GM12892 (cell line): ENCODE measurements around the gene GRAP2.

Experiments used
- DNase-seq: peaks from one replicate; pipeline ENCODE4 v3.0.0; 2011; ENCODE audit not compliant: insufficient read length
- FAIRE-seq: peaks from 2 replicates; lab custom pipeline; 2011; peaks lifted over from hg19 to GRCh38; lab: Jason Lieb, UNC
- POLR2A ChIP-seq: IDR thresholded peaks from 2 replicates; pipeline ENCODE4 v1.6.1; 2011; ENCODE audit warnings: low read depth, low read length, control low read depth
- POLR2AphosphoS5 ChIP-seq: IDR thresholded peaks from 2 replicates; pipeline ENCODE4 v1.6.1; 2011; ENCODE audit warnings: low read depth, low read length, control low read depth
- TAF1 ChIP-seq: IDR thresholded peaks from 2 replicates; pipeline ENCODE4 v1.6.1; 2011; ENCODE audit warnings: low read depth, mild to moderate bottlenecking, control low read depth, low read length, borderline replicate concordance

The GRAP2 gene

DNA sequence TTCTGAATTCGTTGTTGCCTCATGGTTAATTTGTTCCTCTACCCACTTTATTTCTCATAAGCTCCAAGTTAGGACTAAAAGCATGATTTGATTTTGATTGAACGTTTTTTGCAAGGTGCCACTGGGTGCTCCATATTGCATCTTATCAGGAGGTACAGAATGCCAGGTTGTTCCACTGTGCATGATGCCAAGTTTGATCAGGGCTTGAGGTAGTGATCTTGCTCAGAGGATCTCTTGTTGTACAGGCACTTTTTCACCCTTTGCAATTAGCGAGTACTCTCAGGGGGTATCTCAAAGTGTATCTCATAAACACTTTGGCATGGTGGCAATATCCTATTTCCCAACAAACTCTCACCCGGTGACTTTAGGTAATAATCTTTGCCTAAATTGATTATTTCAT lies 4.0 kb downstream of the GRAP2 start:
- FAIRE-seq (no peak), DNase-seq (no peak)
- no peak for TF ChIP-seq TAF1
- no peak for TF ChIP-seq POLR2A
- no peak for TF ChIP-seq POLR2AphosphoS5

DNA sequence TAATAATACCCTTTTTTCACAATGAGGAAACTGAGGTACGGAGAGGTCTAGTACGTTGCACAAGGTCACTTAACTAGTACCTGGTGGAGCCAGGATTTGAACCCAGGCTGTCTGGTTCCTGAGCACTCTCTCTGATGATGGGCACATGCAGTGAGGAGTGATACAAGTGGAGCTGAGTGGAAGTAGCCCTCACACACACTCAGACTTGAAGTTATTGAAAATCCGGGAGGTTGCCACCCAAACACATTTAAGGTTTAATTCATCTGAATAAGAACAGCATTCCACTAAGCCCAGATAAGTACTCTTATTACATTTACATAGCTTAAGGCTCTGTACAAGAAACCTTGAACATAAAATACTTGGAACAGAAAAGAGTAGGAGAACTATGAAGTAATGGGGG lies 4.8 kb downstream of the GRAP2 start:
- no peak for FAIRE-seq
- DNase-seq = no peak
- TF ChIP-seq TAF1 = no peak
- no peak for TF ChIP-seq POLR2AphosphoS5
- no peak for TF ChIP-seq POLR2A

DNA sequence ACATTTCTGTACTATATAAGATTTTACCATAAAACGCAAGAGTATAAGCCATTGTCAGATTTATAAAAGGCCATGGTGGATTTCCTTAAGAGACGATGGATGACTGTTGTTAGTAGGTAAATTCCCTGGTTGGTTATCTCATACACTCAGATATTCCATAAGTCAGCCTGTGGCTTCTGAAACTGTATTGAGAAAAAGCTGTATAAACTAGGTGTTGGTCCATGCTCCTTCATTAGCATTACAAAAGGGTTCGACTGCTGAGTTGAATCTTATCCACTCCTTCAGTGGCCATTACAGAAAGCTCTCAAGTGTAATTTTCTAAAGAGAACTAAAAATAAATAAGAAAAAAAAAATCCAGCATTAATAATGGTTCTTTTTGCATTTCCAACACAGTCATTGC lies 5.3 kb downstream of the GRAP2 start:
- no peak for DNase-seq
- no peak for TF ChIP-seq TAF1
- TF ChIP-seq POLR2AphosphoS5 = no peak
- TF ChIP-seq POLR2A = no peak
- FAIRE-seq = no peak

DNA sequence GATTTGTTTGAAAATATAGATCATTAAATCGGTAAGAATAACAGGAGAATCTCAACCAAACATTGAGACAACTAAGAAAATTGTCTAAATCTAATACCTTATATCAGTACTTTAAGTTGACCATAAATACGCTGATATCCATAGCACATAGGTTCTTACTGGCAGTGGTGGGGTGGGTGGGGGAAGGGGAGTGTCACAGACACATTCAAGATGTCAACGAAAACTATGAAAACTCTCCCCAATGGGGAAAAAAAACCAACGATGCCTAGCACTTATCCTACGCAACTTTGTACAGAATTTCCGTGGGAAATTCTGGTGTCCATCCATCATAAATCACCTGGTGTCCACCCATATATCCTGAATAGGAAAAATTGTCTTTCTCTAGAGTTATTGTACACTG lies 6.2 kb downstream of the GRAP2 start:
- FAIRE-seq = no peak
- DNase-seq = no peak
- no peak for TF ChIP-seq TAF1
- no peak for TF ChIP-seq POLR2AphosphoS5
- no peak for TF ChIP-seq POLR2A

DNA sequence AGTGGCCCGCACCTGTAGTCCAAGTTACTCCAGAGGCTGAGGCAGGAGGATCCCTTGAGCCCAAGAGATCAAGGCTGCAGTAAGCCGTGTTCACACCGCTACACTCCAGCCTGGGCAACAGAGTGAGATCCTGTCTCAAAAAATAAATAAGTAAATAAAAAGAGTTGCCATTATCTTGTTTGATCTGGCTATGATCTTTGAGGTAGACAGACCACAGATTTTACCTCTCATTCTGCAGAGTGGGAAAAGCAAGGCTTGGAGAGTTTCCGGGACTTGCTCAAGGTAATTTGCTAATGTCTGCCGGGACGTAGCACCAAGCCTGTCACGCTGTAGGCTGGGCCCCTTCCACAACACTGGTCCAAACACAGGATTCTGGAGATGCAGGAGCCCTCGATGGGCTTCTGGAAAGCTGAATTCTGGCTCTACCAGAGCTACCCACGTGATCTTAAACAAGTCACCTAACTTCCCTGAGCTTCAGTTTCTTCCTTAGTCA lies 6.8 kb downstream of the GRAP2 start:
- FAIRE-seq (no peak), DNase-seq (no peak)
- no peak for TF ChIP-seq POLR2AphosphoS5
- no peak for TF ChIP-seq POLR2A
- no peak for TF ChIP-seq TAF1

DNA sequence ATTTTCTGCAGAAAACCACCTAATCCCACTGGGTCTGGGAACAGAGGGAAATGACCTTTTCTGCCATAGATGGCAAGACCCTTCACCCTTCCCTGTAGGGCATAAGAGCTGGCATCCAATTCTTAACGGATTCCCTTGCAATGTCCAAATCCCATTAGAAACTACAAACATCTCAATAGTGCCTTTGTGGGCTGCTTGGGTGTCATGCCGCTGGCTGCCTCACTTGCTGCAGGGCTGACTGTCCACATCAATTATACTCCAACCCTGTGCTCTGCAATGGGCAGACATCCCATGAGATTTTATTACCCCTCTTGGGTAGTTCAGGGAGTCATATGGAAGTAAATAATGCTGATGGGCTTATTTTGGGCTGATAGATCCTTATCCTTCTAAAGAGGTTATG lies 7.3 kb downstream of the GRAP2 start:
- TF ChIP-seq POLR2AphosphoS5 = no peak
- no peak for TF ChIP-seq POLR2A
- TF ChIP-seq TAF1 = no peak
- DNase-seq (no peak), FAIRE-seq (no peak)

DNA sequence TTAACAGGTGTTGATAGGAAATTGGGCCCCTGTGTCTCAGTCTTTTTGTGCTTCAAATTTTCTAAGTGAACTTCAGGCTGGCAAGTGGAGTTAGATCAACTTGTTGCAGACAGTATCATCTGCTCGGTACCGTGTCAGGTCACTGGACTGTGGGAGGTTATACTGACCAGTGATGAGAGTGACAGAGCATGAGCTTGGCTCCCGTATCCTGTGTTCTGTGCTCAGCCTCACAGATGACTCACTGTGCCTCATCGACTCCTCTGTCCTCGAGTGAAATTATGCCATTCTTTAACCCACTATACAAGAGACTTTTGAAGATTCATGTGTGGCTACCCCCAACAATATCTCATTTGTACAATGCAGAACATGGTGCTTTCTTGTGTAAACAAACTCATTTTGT lies 7.9 kb downstream of the GRAP2 start:
- TF ChIP-seq POLR2A (no peak), POLR2AphosphoS5 (no peak), TAF1 (no peak)
- FAIRE-seq = no peak
- no peak for DNase-seq

DNA sequence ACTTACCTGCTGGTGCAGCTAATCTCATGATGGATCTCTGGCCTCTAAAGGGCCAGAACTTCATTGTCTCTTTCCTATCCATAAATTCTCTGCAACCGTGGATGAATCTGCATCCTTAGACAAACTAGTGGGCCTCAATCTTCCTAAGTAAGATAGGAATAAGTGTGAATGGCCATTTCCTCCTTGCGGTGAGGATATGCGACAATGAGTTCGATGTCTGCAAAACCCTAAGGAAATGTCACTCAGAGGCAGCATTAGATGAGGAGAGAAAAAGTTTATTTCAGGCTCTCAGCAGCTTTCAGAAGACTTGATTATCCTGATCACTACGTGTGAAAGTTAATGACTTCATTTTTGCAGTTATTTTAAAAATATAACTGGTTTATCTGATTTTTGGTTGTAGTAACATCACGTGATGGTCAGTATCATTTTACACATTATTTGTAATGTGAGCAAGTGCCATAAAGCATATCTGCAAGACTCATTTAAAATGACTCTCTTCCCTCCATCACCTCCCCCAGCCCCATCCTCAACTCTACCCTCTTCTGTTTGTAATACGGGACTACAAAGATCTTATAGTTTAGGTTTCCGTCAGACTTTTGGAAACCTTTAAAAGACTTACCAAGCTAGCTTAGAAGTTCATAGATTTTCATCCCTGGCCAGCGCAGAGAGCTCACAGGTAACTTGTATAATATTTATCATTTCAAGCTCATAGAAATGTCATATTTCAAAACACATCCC lies 10.2 kb downstream of the GRAP2 start:
- no peak for TF ChIP-seq POLR2A
- TF ChIP-seq POLR2AphosphoS5 = no peak
- TF ChIP-seq TAF1 = no peak
- FAIRE-seq (no peak), DNase-seq (no peak)

DNA sequence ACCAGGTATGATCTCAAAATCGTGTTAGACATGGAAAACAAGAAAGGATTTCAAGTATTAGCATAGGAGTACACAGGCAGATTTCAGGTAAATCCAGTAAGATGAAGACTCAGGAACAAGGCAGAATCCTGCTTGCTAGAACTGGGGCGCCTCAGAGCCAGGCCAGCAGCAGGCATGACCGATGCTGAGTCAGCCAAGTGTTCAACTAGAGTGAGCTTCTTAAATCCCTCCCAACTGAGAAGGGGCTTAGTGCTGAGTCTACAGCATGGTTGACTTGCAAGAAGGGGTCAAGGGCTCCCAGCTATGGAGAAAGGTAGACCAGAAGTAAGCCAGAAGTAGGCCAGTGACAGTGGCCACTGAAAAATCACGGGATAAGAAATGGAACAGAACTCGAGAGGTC lies 12.4 kb downstream of the GRAP2 start:
- FAIRE-seq = no peak
- no peak for DNase-seq
- TF ChIP-seq POLR2AphosphoS5 (no peak), POLR2A (no peak), TAF1 (no peak)

DNA sequence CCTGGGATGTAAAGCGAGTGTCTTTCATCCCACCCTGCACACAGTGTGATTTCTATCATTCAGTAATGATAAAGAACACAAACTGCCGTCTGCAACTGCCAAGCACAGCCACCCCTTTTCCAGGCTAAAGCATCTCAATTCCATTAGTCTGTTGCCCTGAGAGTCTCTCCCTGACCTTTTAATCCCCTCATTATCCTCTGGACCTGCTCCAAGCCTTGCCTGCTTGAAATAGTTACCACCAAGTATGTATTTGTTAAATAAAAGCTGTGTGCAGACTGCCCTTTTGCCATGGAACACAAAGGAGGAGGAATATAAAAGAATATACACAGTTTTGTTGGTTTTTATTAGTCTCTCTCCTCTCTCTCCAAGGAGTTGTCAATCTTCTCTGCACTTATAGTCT lies 13.0 kb downstream of the GRAP2 start:
- no peak for DNase-seq
- no peak for TF ChIP-seq POLR2AphosphoS5
- no peak for TF ChIP-seq TAF1
- no peak for TF ChIP-seq POLR2A
- FAIRE-seq = no peak

DNA sequence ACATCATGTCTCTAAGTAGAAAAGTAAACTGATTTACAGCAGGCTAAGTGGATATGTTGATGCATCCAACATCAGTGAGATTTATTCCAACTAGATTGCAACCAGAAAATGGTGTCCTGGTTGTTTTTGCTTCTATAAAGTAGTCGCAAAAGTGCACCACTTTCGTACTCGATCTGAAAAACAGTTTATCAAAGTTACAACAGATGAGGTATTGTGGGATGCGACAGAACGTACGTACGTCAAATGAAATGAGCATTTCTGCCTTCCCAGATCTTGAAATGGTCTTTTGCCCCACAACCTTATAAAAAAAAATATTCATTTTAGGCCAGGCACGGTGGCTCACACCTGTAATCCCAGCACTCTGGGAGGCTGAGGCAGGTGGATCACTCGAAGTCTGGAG lies 13.7 kb downstream of the GRAP2 start:
- DNase-seq (no peak), FAIRE-seq (no peak)
- TF ChIP-seq TAF1 (no peak), POLR2A (no peak), POLR2AphosphoS5 (no peak)

DNA sequence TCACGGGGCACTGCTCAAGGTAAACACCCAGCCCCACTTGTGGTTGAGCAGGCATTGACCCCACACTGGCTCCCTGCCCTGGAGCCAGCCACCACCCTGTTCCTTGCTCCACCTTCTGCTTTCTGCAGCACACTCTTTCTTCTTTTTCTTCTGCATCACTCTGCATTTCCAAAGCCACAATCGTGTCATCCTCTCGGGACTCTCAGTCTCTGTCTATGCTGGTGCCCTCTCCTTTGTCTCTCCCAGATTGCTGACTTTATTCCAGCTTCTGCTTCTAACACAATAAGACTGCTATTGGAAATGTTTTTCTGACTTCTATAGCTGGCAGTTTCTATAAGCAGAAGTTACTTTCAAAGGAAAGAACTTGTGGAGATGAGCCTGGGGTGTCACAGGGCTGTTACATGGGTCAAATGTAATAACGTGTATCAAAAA lies 14.4 kb downstream of the GRAP2 start:
- no peak for FAIRE-seq
- DNase-seq = no peak
- TF ChIP-seq TAF1 (no peak), POLR2A (no peak), POLR2AphosphoS5 (no peak)

DNA sequence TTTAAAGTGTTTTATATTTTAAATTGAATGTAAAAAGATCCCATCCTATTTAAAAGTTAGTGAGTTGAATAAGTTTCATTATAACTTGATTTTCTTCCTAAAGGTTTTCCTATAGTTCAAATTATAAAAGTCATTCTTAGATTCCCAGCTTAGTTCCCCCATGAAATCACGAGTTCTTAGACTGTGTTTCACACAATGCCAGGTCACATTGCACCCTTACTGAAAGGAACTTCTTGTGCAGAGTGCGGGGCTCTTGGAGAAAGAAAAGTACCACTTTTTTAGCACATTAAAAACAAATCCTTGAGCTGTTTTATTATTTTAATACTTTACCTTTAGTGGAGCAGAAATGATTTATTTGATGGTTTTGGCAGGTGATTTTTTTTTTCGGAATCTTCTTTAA lies 15.6 kb downstream of the GRAP2 start:
- no peak for FAIRE-seq
- DNase-seq = no peak
- no peak for TF ChIP-seq POLR2A
- no peak for TF ChIP-seq TAF1
- TF ChIP-seq POLR2AphosphoS5 = no peak
